Measurements from ENCODE around the gene SSR2.
"Not testable (repeated sequence)": the region's sequence is repeated elsewhere in the genome, so short reads cannot be mapped to it uniquely, and the experiment has no call there.

SSR2 gene

GRCh38 chr1:156045076-156045475 lies 24.3 kb upstream of the SSR2 start:
- no peak for DNase-seq

- no peak for DNase-seq
Measured at GRCh38 chr1:156042828-156043227, 22.1 kb upstream of the SSR2 start.

- DNase-seq = not testable (repeated sequence)
Measured at GRCh38 chr1:156034991-156035390, 14.2 kb upstream of the SSR2 start.

- DNase-seq = no peak
Measured at GRCh38 chr1:156033011-156033410, 12.3 kb upstream of the SSR2 start.

- no peak for DNase-seq
Measured at GRCh38 chr1:156026588-156026987, 5.8 kb upstream of the SSR2 start.

- peak; percentile 5 for DNase-seq
Measured at GRCh38 chr1:156025876-156026275, 5.1 kb upstream of the SSR2 start.

- no peak for DNase-seq
Measured at GRCh38 chr1:156024801-156025200, 4.0 kb upstream of the SSR2 start.

GRCh38 chr1:156021954-156022353 lies 1.2 kb upstream of the SSR2 start:
- no peak for DNase-seq

- DNase-seq = no peak
Measured at GRCh38 chr1:156021093-156021428, 310 bp upstream of the SSR2 start.

- DNase-seq = no peak
Measured at GRCh38 chr1:156019946-156020292, 832 bp downstream of the SSR2 start.

GRCh38 chr1:156014829-156015228 lies 5.9 kb downstream of the SSR2 start:
- DNase-seq = no peak

- no peak for DNase-seq
Measured at GRCh38 chr1:156012051-156012817, 8.5 kb downstream of the SSR2 start.

GRCh38 chr1:156009404-156009803 lies 11.3 kb downstream of the SSR2 start:
- DNase-seq = no peak

GRCh38 chr1:156006666-156007376 lies 13.9 kb downstream of the SSR2 start:
- no peak for DNase-seq

- peak; percentile 9 for DNase-seq
Measured at GRCh38 chr1:156004843-156005584, 15.7 kb downstream of the SSR2 start.

GRCh38 chr1:156003923-156004188 lies 16.9 kb downstream of the SSR2 start:
- no peak for DNase-seq

GRCh38 chr1:156002188-156002911 lies 18.4 kb downstream of the SSR2 start:
- no peak for DNase-seq

- DNase-seq = no peak
Measured at GRCh38 chr1:156001662-156002171, 19.0 kb downstream of the SSR2 start.

GRCh38 chr1:156001021-156001661 lies 19.6 kb downstream of the SSR2 start:
- DNase-seq = no peak

GRCh38 chr1:155999964-156000363 lies 20.8 kb downstream of the SSR2 start:
- DNase-seq = no peak

GRCh38 chr1:155996166-155996565 lies 24.6 kb downstream of the SSR2 start:
- DNase-seq = no peak

GRCh38 chr1:155993595-155993994 lies 27.2 kb downstream of the SSR2 start:
- no peak for DNase-seq

Measured in activated effector memory CD4-positive, alpha-beta T cell treated with Interleukin-2 at 50 U/mL for 16 hours (primary cell).